CD8-positive, alpha-beta memory T cell (primary cell): ENCODE measurements around the gene DNAJC5G. TPM values are rescaled to one million over a fixed set of nuclear protein-coding genes. Genes with fewer than 3 reads are reported as not detected.
"Not testable (repeated sequence)": the region's sequence is repeated elsewhere in the genome, so short reads cannot be mapped to it uniquely, and the experiment has no call there.

Source experiments
- CTCF ChIA-PET: fragments of 350-600 bp; sonication (Branson Sonifier 250); formaldehyde crosslinking; loops from one replicate; lab custom pipeline; 2021; ENCODE audit warnings: antibody characterized with exemption; lab: Charles Lee
- POLR2A ChIA-PET: fragments of 350-600 bp; sonication (Branson Sonifier 250); formaldehyde crosslinking; loops from one replicate; lab custom pipeline; 2021; ENCODE audit warnings: antibody characterized with exemption; lab: Charles Lee
- DNase-seq, 5 donors: peaks; one replicate each; pipeline versions ENCODE4 v3.0.0 to v3.0.0-alpha.2; 2020 to 2022; ENCODE audit warnings: mixed read lengths in 1 of 5
- H3K27ac ChIP-seq: one replicate; pipeline ENCODE4 v1.7.0; 2013; ENCODE audit warnings: low read depth, mild to moderate bottlenecking, low read length, moderate library complexity
- H3K27me3 ChIP-seq: 2 replicates; pipeline ENCODE4 v1.7.0; 2013; ENCODE audit warnings: low read length, mild to moderate bottlenecking; ENCODE audit not compliant: insufficient read depth, poor library complexity, severe bottlenecking
- H3K36me3 ChIP-seq: 2 replicates; pipeline ENCODE4 v1.7.0; 2013; ENCODE audit warnings: mild to moderate bottlenecking, low read length, moderate library complexity; ENCODE audit not compliant: insufficient read depth
- H3K4me1 ChIP-seq: 2 replicates; pipeline ENCODE4 v1.7.0; 2013; ENCODE audit warnings: mild to moderate bottlenecking, low read length, moderate library complexity; ENCODE audit not compliant: insufficient read depth
- H3K4me3 ChIP-seq: 2 replicates; pipeline ENCODE4 v1.7.0; 2013; ENCODE audit warnings: mild to moderate bottlenecking, low read length
- H3K9me3 ChIP-seq: 2 replicates; pipeline ENCODE4 v1.7.0; 2013; ENCODE audit warnings: mild to moderate bottlenecking, low read length
- H3K27ac Mint-ChIP-seq, 8 donors: one replicate each; pipeline ENCODE4 v1.8.0; 2020 to 2021; ENCODE audit warnings: mixed read lengths in 8 of 8, mild to moderate bottlenecking in 6 of 8, inconsistent platforms in 3 of 8, moderate library complexity in 3 of 8
- H3K27me3 Mint-ChIP-seq, 2 donors: one replicate each; pipeline ENCODE4 v1.8.0; 2020 to 2021; ENCODE audit warnings: mixed read lengths in 2 of 2, mild to moderate bottlenecking in 1 of 2, moderate library complexity in 1 of 2
- H3K36me3 Mint-ChIP-seq, 3 donors: one replicate each; pipeline ENCODE4 v1.8.0; 2020 to 2021; ENCODE audit warnings: mixed read lengths in 3 of 3, inconsistent platforms in 1 of 3, mild to moderate bottlenecking in 1 of 3
- H3K4me1 Mint-ChIP-seq, 3 donors: one replicate each; pipeline ENCODE4 v1.8.0; 2020 to 2021; ENCODE audit warnings: mixed read lengths in 3 of 3, inconsistent platforms in 1 of 3, mild to moderate bottlenecking in 1 of 3
- H3K4me3 Mint-ChIP-seq, 7 donors: one replicate each; pipeline ENCODE4 v1.8.0; 2020 to 2021; ENCODE audit warnings: mixed read lengths in 7 of 7, mild to moderate bottlenecking in 6 of 7, moderate library complexity in 4 of 7, inconsistent platforms in 2 of 7
- H3K9me3 Mint-ChIP-seq, 5 donors: one replicate each; pipeline ENCODE4 v1.8.0; 2020 to 2022; ENCODE audit warnings: mixed read lengths in 5 of 5, mild to moderate bottlenecking in 3 of 5, moderate library complexity in 2 of 5, inconsistent platforms in 1 of 5
- polyA plus RNA-seq: library from polyadenylated mRNA; unstranded; fragments of 300-500 nt; fragmentation: Illumina TruSeq; gene quantifications from one replicate; pipeline ENCODE4 v1.2.3, GENCODE V29; 2021
- total RNA-seq, 2 experiments: library from RNA; stranded (reverse); gene quantifications; one replicate each; pipeline ENCODE4 v1.2.3, GENCODE V29; 2021

The DNAJC5G gene
- total and polyA plus RNA-seq, 3 experiments from 2014 or later, result not detected

DNA sequence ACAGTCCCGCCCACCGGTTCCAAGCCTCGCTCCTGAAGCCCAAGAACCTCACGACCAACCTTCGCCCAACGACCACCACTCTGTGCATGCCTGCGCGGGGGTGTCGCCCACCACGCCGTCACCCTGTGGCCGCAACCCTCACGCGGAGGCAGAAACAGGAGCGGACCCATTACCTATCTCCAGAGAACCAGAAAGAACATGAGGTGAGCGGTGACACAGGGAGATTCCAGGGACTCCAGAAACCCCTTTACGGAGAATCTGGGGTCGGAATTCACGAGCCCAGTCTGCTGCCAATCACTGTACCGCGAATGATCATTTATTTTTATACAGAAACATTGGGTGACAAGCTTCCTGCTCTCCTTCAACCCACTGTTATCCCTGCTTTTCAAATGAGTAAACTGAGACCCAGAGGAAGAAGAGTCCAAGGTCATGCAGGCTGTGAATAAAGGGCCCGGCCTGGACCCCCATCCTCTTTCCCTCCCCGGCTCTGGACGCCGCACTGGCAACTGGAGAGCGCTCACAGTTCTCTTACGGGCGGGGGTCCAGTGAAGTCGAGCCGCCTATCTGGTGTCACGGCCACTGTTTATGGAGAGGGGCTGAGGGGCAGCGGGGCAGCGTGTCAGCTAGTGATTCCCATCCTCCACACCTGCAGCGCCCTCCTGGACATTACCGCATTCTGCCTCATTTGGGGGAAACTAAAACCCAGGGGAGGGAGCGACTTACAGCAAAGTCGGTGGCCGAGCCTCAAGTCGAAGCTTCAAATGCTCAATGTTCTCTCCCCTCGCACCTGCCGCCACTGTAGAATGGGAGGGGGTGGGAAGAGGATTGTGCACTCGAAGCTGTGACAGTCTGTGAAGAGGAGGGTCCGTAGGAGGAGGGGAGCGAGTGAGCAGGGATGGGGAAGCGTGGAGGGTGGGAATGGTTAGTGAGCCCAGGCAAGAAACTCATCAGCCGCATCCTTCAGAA lies 11.7 kb upstream of the DNAJC5G start:
- H3K27me3 ChIP-seq, result peaks cover 42% of the 10 kb centered on the region

DNA sequence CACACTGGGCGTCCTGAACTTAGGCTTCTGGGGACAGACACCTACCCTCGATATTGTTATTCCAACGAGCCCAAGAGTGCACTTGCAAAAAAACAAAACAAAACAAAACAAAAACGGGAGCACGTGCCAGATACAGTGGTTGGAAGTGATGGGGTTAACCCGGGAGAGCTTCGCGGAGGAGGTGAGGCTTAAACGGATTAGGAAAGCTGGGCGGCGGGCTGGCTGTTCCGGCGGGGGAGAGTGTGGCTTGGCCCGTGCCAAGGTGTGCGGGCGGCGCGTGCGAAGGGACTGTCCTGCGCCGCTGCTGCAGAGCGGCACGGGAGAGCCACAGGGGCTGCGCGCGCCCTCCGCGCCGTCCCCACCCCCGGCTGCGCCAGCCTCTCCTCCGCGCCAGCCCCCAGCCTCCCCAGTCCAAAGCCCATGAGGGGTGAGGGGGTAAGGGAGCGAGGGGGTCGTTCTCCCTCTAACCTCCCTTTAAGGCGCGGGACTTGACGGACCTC lies 10.9 kb upstream of the DNAJC5G start:
- H3K27ac Mint-ChIP-seq, result peak overlapping the region in 6 of 8 donors; percentile 4 to 87 (median 23)
- Histone ChIP-seq H3K9me3 (no peaks in the 10 kb centered on the region), H3K27ac (no peak overlapping the region), H3K4me1 (peaks cover 19% of the 10 kb centered on the region), H3K36me3 (no peaks in the 10 kb centered on the region), H3K4me3 (peak overlapping the region; percentile 59), H3K27me3 (peaks cover 38% of the 10 kb centered on the region)
- ChIA-PET POLR2A (interaction anchor here (0.5 to 1.0 kb wide), 2 partner anchors 52 to 329 kb away, joined by 3 to 4 read pairs; partner anchors contain the start of genes ATRAID and SLC5A6), CTCF (interaction anchor here (0.9 to 5.5 kb wide), 8 partner anchors 9 to 166 kb away, joined by 3 to 42 read pairs (median 5); no protein-coding TSS in a partner anchor)
- H3K36me3 Mint-ChIP-seq, result peaks cover 0 to 2% (median 0%) of the 10 kb centered on the region in 3 donors
- DNase-seq, result peak in 3 of 5 donors; percentile 4 to 20 (median 19)
- peaks cover 36 to 44% of the 10 kb centered on the region in 2 donors for H3K27me3 Mint-ChIP-seq
- H3K4me1 Mint-ChIP-seq, result peaks cover 25 to 36% (median 31%) of the 10 kb centered on the region in 3 donors
- peaks cover 0 to 2% (median 0%) of the 10 kb centered on the region in 5 donors for H3K9me3 Mint-ChIP-seq
- peak overlapping the region; percentile 71 to 97 (median 92) for H3K4me3 Mint-ChIP-seq

More for the DNA sequence above, 11.7 kb upstream of the DNAJC5G start:
- Histone ChIP-seq H3K27ac (no peak overlapping the region), H3K36me3 (no peaks in the 10 kb centered on the region), H3K4me3 (peak overlapping the region; percentile 59), H3K4me1 (peaks cover 19% of the 10 kb centered on the region), H3K9me3 (no peaks in the 10 kb centered on the region)
- H3K36me3 Mint-ChIP-seq, result peaks cover 0 to 2% (median 0%) of the 10 kb centered on the region in 3 donors
- DNase-seq, result peak in 1 of 5 donors; percentile 15
- H3K27me3 Mint-ChIP-seq, result peaks cover 39 to 50% of the 10 kb centered on the region in 2 donors
- ChIA-PET POLR2A (interaction anchor here (0.5 kb wide), 1 partner anchor 330 kb away, joined by 4 read pairs; no protein-coding TSS in a partner anchor), CTCF (interaction anchor here (1.1 to 5.5 kb wide), 4 partner anchors 10 to 167 kb away, joined by 3 to 42 read pairs (median 6); no protein-coding TSS in a partner anchor)
- peaks cover 25 to 36% (median 31%) of the 10 kb centered on the region in 3 donors for H3K4me1 Mint-ChIP-seq
- H3K4me3 Mint-ChIP-seq, result peak overlapping the region; percentile 71 to 97 (median 92)
- H3K9me3 Mint-ChIP-seq, result peaks cover 0 to 2% (median 0%) of the 10 kb centered on the region in 5 donors
- peak overlapping the region in 6 of 8 donors; percentile 7 to 89 (median 77) for H3K27ac Mint-ChIP-seq

DNA sequence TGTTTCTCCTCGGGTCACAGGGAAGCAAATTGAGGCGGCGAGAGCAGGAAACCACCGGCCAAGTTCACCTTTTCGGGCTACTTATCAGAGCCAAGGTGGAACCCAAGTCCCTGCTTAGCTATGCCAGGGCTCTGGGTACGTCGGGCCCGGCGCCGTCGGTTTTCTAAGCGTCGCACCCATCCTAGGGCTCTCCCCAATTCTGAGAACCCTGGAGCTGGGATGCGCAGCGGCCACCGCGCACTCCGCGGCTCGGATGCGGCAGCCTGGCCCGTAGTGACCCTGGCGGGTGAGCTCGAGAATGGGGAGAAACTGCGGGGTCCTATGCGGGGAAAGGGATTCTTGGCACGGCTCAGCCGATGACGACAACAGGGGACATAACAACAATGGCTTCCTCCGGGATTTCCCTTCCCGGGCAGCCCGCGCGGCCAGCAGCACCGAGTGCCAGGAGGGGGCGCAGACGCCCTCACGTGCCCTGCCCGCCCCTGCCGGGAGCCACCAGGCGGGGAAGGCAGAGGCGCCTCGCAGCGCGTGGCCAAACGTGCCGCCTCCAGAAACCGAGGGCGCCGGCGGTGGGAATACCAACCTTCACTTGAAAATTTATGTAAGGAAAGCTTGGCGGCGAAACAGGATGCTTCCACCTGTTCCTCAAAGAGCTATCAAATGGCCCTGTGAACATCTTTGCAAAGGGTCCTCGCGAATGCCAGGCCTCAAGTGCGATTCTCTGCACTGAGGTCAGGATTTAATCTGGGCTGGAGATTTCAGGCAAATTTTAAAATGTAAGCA lies 10.3 kb upstream of the DNAJC5G start:
- CTCF ChIA-PET, result interaction anchor here (0.9 to 5.5 kb wide), 13 partner anchors 9 to 300 kb away, joined by 3 to 42 read pairs (median 4); no protein-coding TSS in a partner anchor

DNA sequence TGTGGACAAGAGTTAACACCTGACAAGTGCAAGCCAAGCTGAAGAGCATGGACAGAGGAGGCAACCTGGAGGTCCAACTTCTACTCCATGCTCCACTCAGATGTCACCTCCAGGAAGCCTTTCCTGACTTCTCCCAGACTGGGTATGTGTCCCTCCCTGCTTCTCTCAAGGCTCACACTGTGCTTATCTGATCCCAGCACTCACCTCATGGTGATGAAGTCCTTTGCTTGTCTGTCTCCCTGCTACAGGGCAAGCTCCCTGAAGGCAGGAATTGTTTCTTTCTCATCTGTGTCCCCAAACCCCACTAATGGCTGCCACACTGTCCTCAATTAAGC lies 9.7 kb upstream of the DNAJC5G start:
- POLR2A ChIA-PET, result interaction anchor here (0.6 kb wide), 1 partner anchor 17 kb away, joined by 3 read pairs; no protein-coding TSS in a partner anchor

More for the DNA sequence above, 10.3 kb upstream of the DNAJC5G start:
- Histone ChIP-seq H3K9me3 (no peaks in the 10 kb centered on the region), H3K27ac (no peak overlapping the region), H3K36me3 (no peaks in the 10 kb centered on the region), H3K27me3 (peaks cover 32% of the 10 kb centered on the region), H3K4me3 (peak overlapping the region; percentile 59), H3K4me1 (peaks cover 19% of the 10 kb centered on the region)
- peak; percentile 37 to 72 (median 58) for DNase-seq
- Mint-ChIP-seq H3K27me3 (peaks cover 30 to 44% of the 10 kb centered on the region in 2 donors), H3K4me3 (peak overlapping the region; percentile 71 to 95 (median 85)), H3K27ac (peak overlapping the region in 2 of 8 donors; percentile 19 to 44), H3K36me3 (peaks cover 0 to 2% (median 0%) of the 10 kb centered on the region in 3 donors), H3K9me3 (peaks cover 0 to 2% (median 0%) of the 10 kb centered on the region in 5 donors), H3K4me1 (peaks cover 25 to 36% (median 31%) of the 10 kb centered on the region in 3 donors)
- POLR2A ChIA-PET, result interaction anchor here (0.6 to 1.0 kb wide), 2 partner anchors 16 to 53 kb away, joined by 3 read pairs; partner anchors contain the start of genes ATRAID and SLC5A6

DNA sequence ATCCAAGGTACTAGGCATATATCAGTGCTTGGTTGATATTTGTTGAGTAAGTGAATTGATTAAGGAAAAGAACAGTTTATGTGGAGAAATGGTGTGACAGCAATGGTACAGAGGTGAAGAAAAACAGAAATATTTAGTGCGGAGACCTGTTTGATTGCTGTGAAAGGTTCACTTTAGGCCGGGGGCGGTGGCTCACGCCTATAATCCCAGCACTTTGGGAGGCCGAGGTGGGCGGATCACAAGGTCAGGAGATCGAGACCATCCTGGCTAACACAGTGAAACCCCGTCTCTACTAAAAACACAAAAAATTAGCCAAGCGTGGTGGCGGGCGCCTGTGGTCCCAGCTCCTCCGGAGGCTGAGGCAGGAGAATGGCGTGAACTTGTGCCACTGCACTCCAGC lies 6.9 kb upstream of the DNAJC5G start:
- H3K4me3 Mint-ChIP-seq, H3K36me3 Mint-ChIP-seq, H3K4me3 ChIP-seq, H3K36me3 ChIP-seq, H3K9me3 ChIP-seq, POLR2A ChIA-PET, DNase-seq, H3K9me3 Mint-ChIP-seq, H3K27ac ChIP-seq, H3K27me3 ChIP-seq, H3K27ac Mint-ChIP-seq: not testable (repeated sequence)
- CTCF ChIA-PET, result interaction anchor here (1.6 kb wide), 1 partner anchor 34 kb away, joined by 3 read pairs; no protein-coding TSS in a partner anchor
- Mint-ChIP-seq H3K27me3 (peaks cover 13 to 31% of the 10 kb centered on the region in 2 donors), H3K4me1 (peaks cover 12 to 19% (median 15%) of the 10 kb centered on the region in 3 donors)
- H3K4me1 ChIP-seq, result peaks cover 11% of the 10 kb centered on the region

More for the DNA sequence above, 9.7 kb upstream of the DNAJC5G start:
- peak overlapping the region in 1 of 8 donors; percentile 44 for H3K27ac Mint-ChIP-seq
- peaks cover 29 to 43% of the 10 kb centered on the region in 2 donors for H3K27me3 Mint-ChIP-seq
- peaks cover 0 to 2% (median 0%) of the 10 kb centered on the region in 3 donors for H3K36me3 Mint-ChIP-seq
- peaks cover 19% of the 10 kb centered on the region for H3K4me1 ChIP-seq
- H3K36me3 ChIP-seq, result no peaks in the 10 kb centered on the region
- H3K4me1 Mint-ChIP-seq, result peaks cover 25 to 36% (median 31%) of the 10 kb centered on the region in 3 donors
- H3K4me3 Mint-ChIP-seq, result peak overlapping the region in 4 of 7 donors; percentile 57 to 71 (median 62)
- H3K9me3 ChIP-seq, result no peaks in the 10 kb centered on the region
- H3K27ac ChIP-seq, result no peak overlapping the region
- CTCF ChIA-PET, result interaction anchor here (0.9 to 5.5 kb wide), 11 partner anchors 8 to 301 kb away, joined by 3 to 42 read pairs (median 4); no protein-coding TSS in a partner anchor
- H3K9me3 Mint-ChIP-seq, result peaks cover 0 to 2% (median 0%) of the 10 kb centered on the region in 5 donors
- no peak overlapping the region for H3K4me3 ChIP-seq
- H3K27me3 ChIP-seq, result peaks cover 26% of the 10 kb centered on the region
- DNase-seq, result no peak

DNA sequence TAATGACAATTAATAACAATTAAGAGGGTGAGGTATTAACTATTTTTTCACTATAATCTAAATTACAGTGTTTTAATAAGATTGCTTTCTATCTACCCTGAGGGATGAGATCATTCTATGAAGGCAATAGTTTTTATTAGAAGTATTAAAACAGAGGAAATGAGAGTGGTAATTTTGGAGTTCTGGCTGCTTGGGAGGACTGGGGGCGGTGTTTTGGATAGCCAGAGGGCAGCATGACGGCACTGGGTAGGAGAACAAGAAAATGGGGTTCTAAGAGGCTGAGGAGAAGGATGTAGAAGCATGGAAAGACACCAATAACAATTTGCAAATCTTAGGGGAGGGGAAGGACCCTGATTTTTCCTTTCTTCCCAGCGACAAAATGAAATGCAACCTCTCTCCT lies 5.1 kb upstream of the DNAJC5G start:
- Mint-ChIP-seq H3K4me1 (peaks cover 0 to 5% (median 4%) of the 10 kb centered on the region in 3 donors), H3K9me3 (no peaks in the 10 kb centered on the region), H3K27ac (no peak overlapping the region), H3K27me3 (peaks cover 9 to 29% of the 10 kb centered on the region in 2 donors), H3K36me3 (no peaks in the 10 kb centered on the region), H3K4me3 (no peak overlapping the region)
- Histone ChIP-seq H3K9me3 (no peaks in the 10 kb centered on the region), H3K27ac (no peak overlapping the region), H3K4me3 (no peak overlapping the region), H3K36me3 (no peaks in the 10 kb centered on the region), H3K4me1 (no peaks in the 10 kb centered on the region), H3K27me3 (no peaks in the 10 kb centered on the region)
- ChIA-PET CTCF (interaction anchor here (2.2 kb wide), 1 partner anchor 10 kb away, joined by 11 read pairs; no protein-coding TSS in a partner anchor), POLR2A (no interaction called here)
- DNase-seq, result no peak

DNA sequence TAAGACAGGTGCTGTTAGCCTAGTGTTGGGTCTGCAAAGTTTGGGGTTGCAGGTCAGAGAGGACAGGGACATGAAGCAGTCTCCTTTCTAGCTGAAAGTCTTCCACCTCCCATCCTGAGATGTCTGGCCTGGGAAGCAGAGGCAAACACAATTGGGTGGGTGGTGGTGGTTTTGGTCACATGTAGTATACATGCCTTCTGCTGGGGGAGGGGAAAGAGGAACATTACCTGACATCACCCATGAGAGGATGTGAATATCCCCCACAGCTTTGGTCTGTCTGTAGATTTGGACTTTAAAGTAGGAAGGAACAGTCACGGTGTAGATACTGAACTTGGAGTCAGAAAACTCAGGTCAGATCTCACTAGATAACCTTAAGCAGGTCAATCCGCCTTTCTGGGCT lies 4.6 kb upstream of the DNAJC5G start:
- Histone ChIP-seq H3K4me1 (no peaks in the 10 kb centered on the region), H3K27me3 (no peaks in the 10 kb centered on the region), H3K27ac (no peak overlapping the region), H3K4me3 (no peak overlapping the region), H3K9me3 (no peaks in the 10 kb centered on the region), H3K36me3 (no peaks in the 10 kb centered on the region)
- DNase-seq, result no peak
- Mint-ChIP-seq H3K4me1 (no peaks in the 10 kb centered on the region), H3K27ac (no peak overlapping the region), H3K4me3 (no peak overlapping the region), H3K27me3 (peaks cover 9 to 24% of the 10 kb centered on the region in 2 donors), H3K36me3 (no peaks in the 10 kb centered on the region), H3K9me3 (no peaks in the 10 kb centered on the region)
- ChIA-PET POLR2A (no interaction called here), CTCF (interaction anchor here (2.2 kb wide), 1 partner anchor 10 kb away, joined by 11 read pairs; no protein-coding TSS in a partner anchor)
